ENCODE data around the gene CTBP2. TPM values are rescaled to one million over a fixed set of nuclear protein-coding genes. Genes with fewer than 3 reads are reported as not detected.

The CTBP2 gene
- total RNA-seq, 1 experiment from 2014 or later, result 77.8 TPM

- Histone ChIP-seq H3K27me3 (replicated peaks; ENCODE audit: insufficient read depth, low read depth, low read length, poor library complexity) (no peaks in the 10 kb centered on the region), H3K27ac (ENCODE audit: low read depth, low read length, poor library complexity, severe bottlenecking) (no peak overlapping the region), H3K4me3 (ENCODE audit: low read depth, low read length, poor library complexity, severe bottlenecking) (no peak overlapping the region), H3K9me3 (ENCODE audit: low read depth, low read length, poor library complexity, severe bottlenecking) (no peaks in the 10 kb centered on the region), H3K36me3 (ENCODE audit: insufficient read depth, low read length, poor library complexity, severe bottlenecking) (no peaks in the 10 kb centered on the region), H3K4me1 (ENCODE audit: insufficient read depth, low read length, poor library complexity, severe bottlenecking) (peaks cover 42% of the 10 kb centered on the region)
- intact Hi-C loops (cut with micrococcal nuclease; ENCODE audit: unreplicated experiment), result no loop called here
- TF ChIP-seq EZH2 (IDR thresholded peaks at IDR 0.05; ENCODE audit: borderline replicate concordance, low read depth, low read length, poor library complexity, severe bottlenecking), result no peak
- TF ChIP-seq, protein P1, sequence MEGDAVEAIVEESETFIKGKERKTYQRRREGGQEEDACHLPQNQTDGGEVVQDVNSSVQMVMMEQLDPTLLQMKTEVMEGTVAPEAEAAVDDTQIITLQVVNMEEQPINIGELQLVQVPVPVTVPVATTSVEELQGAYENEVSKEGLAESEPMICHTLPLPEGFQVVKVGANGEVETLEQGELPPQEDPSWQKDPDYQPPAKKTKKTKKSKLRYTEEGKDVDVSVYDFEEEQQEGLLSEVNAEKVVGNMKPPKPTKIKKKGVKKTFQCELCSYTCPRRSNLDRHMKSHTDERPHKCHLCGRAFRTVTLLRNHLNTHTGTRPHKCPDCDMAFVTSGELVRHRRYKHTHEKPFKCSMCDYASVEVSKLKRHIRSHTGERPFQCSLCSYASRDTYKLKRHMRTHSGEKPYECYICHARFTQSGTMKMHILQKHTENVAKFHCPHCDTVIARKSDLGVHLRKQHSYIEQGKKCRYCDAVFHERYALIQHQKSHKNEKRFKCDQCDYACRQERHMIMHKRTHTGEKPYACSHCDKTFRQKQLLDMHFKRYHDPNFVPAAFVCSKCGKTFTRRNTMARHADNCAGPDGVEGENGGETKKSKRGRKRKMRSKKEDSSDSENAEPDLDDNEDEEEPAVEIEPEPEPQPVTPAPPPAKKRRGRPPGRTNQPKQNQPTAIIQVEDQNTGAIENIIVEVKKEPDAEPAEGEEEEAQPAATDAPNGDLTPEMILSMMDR (conservative IDR thresholded peaks at IDR 0.05; ENCODE audit: low read depth, low read length), result no peak
- ChIA-PET CTCF (no interaction called here), POLR2A (ENCODE audit: low non-redundant PET) (no interaction called here)
- no peak for DNase-seq (ENCODE audit: low spot score)
- BruUV-seq (replicated peaks), result no TSS peak
Measured at GRCh38 chr10:125121003-125121402, 39.4 kb downstream of the CTBP2 start.

DNA sequence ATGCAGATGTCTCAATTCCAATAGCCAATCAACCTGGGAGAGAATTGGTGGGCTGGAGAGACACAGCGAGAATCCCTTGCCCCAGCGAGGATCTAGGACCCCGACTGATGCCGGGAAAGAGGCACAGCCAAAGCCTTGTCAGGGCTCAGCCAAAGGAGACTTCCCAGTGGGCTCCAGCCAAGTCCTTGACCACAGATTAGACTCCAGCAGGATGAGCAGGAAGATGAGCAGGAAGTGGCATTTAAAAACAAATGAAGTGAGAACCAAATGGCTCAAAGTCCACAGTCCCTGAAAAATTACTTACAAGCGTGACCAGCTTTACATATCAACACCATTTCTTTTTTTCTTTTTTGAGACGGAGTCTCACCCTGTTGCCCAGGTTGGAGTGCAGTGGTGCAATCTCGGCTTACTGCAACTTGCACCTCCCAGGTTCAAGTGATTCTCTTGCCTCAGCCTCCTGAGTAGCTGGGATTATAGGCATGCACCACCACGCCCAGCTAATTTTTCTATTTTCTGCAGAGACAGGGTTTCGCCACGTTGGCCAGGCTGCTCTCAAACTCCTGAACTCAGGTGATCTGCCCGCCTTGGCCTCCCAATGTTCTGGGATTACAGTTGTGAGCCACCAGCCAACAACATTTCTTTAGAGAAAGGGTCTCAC is 40.2 kb downstream of the CTBP2 start:
- no TSS peak for BruUV-seq (replicated peaks)
- no peaks in the 10 kb centered on the region for H3K27me3 ChIP-seq (replicated peaks; ENCODE audit: insufficient read depth, low read depth, low read length, poor library complexity)
- no peak for DNase-seq (ENCODE audit: low spot score)
- no peaks in the 10 kb centered on the region for H3K36me3 ChIP-seq (ENCODE audit: insufficient read depth, low read length, poor library complexity, severe bottlenecking)
- H3K9me3 ChIP-seq (ENCODE audit: low read depth, low read length, poor library complexity, severe bottlenecking), result no peaks in the 10 kb centered on the region
- no peak overlapping the region for H3K4me3 ChIP-seq (ENCODE audit: low read depth, low read length, poor library complexity, severe bottlenecking)
- ChIA-PET CTCF (no interaction called here), POLR2A (ENCODE audit: low non-redundant PET) (no interaction called here)
- no peak for TF ChIP-seq EZH2 (IDR thresholded peaks at IDR 0.05; ENCODE audit: borderline replicate concordance, low read depth, low read length, poor library complexity, severe bottlenecking)
- TF ChIP-seq, protein P1 (conservative IDR thresholded peaks at IDR 0.05; ENCODE audit: low read depth, low read length), result no peak
- intact Hi-C loops (cut with micrococcal nuclease; ENCODE audit: unreplicated experiment), result no loop called here
- H3K27ac ChIP-seq (ENCODE audit: low read depth, low read length, poor library complexity, severe bottlenecking), result no peak overlapping the region
- H3K4me1 ChIP-seq (ENCODE audit: insufficient read depth, low read length, poor library complexity, severe bottlenecking), result peaks cover 37% of the 10 kb centered on the region

- Histone ChIP-seq H3K4me3 (ENCODE audit: low read depth, low read length, poor library complexity, severe bottlenecking) (no peak overlapping the region), H3K4me1 (ENCODE audit: insufficient read depth, low read length, poor library complexity, severe bottlenecking) (peaks cover 32% of the 10 kb centered on the region), H3K9me3 (ENCODE audit: low read depth, low read length, poor library complexity, severe bottlenecking) (no peaks in the 10 kb centered on the region), H3K27ac (ENCODE audit: low read depth, low read length, poor library complexity, severe bottlenecking) (no peak overlapping the region), H3K36me3 (ENCODE audit: insufficient read depth, low read length, poor library complexity, severe bottlenecking) (no peaks in the 10 kb centered on the region), H3K27me3 (replicated peaks; ENCODE audit: insufficient read depth, low read depth, low read length, poor library complexity) (no peaks in the 10 kb centered on the region)
- intact Hi-C loops (cut with micrococcal nuclease; ENCODE audit: unreplicated experiment), result no loop called here
- POLR2A ChIA-PET (ENCODE audit: low non-redundant PET), result no interaction called here
- TF ChIP-seq, protein P1 (conservative IDR thresholded peaks at IDR 0.05; ENCODE audit: low read depth, low read length), result no peak
- TF ChIP-seq EZH2 (IDR thresholded peaks at IDR 0.05; ENCODE audit: borderline replicate concordance, low read depth, low read length, poor library complexity, severe bottlenecking), result no peak
- DNase-seq (ENCODE audit: low spot score), result no peak
- BruUV-seq (replicated peaks), result no TSS peak
- CTCF ChIA-PET, result no interaction called here
Measured at GRCh38 chr10:125118701-125119100, 41.7 kb downstream of the CTBP2 start.
